Retinal pigment epithelial cell (primary cell): ENCODE measurements around the gene CCDC142.
A peak's percentile ranks its signal among the peaks of the same experiment; 100 is the strongest.

ENCODE experiments used
- DNase-seq: peaks from one replicate; pipeline ENCODE4 v3.0.0-alpha.2; 2010; ENCODE audit warnings: low read depth
- H3K4me3 ChIP-seq: 2 replicates; pipeline ENCODE4 v1.5.1; 2011; ENCODE audit warnings: mild to moderate bottlenecking, low read length, control low read depth, moderate library complexity
- CTCF ChIP-seq: conservative IDR thresholded peaks from 2 replicates; pipeline ENCODE4 v1.5.1; 2011; ENCODE audit warnings: low read depth, low read length, control low read depth, inconsistent platforms

Gene CCDC142

GRCh38 chr2:74500578-74500946 is 17.8 kb upstream of the CCDC142 start:
- H3K4me3 ChIP-seq: no peak overlapping the region
- no peak for TF ChIP-seq CTCF
- DNase-seq: no peak

- no peak overlapping the region for H3K4me3 ChIP-seq
- DNase-seq: no peak
- no peak for TF ChIP-seq CTCF
Measured at GRCh38 chr2:74499940-74500577, 17.3 kb upstream of the CCDC142 start.

GRCh38 chr2:74499267-74499939 is 16.6 kb upstream of the CCDC142 start, which contains the start of gene LBX2:
LBX2 (minus strand) TSS chr2:74499603; CDS start chr2:74499537, 66 bp downstream.
- DNase-seq: no peak
- TF ChIP-seq CTCF: no peak
- H3K4me3 ChIP-seq: peak within 1 kb of the TSS; percentile 41

GRCh38 chr2:74498500-74499266 is 15.9 kb upstream of the CCDC142 start:
- no peak for DNase-seq
- peak overlapping the region; percentile 41 for H3K4me3 ChIP-seq
- no peak for TF ChIP-seq CTCF

- H3K4me3 ChIP-seq: peak overlapping the region; percentile 41
- TF ChIP-seq CTCF: no peak
- DNase-seq: no peak
Measured at GRCh38 chr2:74497777-74498499, 15.1 kb upstream of the CCDC142 start.

GRCh38 chr2:74496997-74497776 is 14.4 kb upstream of the CCDC142 start:
- no peak for TF ChIP-seq CTCF
- DNase-seq: no peak
- no peak overlapping the region for H3K4me3 ChIP-seq
